IMR-90 (cell line): Measurements from ENCODE around the gene ROBO1. TPM values are rescaled to one million over a fixed set of nuclear protein-coding genes. Genes with fewer than 3 reads are reported as not detected.

Experiments
- ATAC-seq: fragments of 200-7000 bp; cut with Tn5 transposase; 2 replicates; pipeline ENCODE4 v1.9.1; 2020; ENCODE audit warnings: low read depth, mild to moderate bottlenecking, moderate library complexity
- BruUV-seq: library from RNA; stranded (reverse); fragments of 400-500 nt; replicated peaks from 2 replicates; lab custom pipeline; 2021; lab: Mats Ljungman, UMichigan
- CTCF ChIA-PET: fragments of 300-600 bp; formaldehyde crosslinking; extraction: SDS; loops from one replicate; lab custom pipeline; 2021; ENCODE audit warnings: antibody characterized with exemption; lab: Yijun Ruan, JAX
- POLR2A ChIA-PET: fragments of 300-600 bp; sonication (Branson Sonifier 250); formaldehyde crosslinking; loops from one replicate; lab custom pipeline; 2022; ENCODE audit warnings: antibody characterized with exemption; ENCODE audit not compliant: unreplicated experiment; lab: Charles Lee
- DNase-seq: peaks from one replicate; pipeline ENCODE4 v3.0.0; 2013
- H2AFZ ChIP-seq: replicated peaks from 2 replicates; pipeline ENCODE3; 2013; ENCODE audit warnings: low read length, mild to moderate bottlenecking; ENCODE audit not compliant: poor library complexity
- H2AK5ac ChIP-seq: 2 replicates; pipeline ENCODE4 v1.6.1; 2013; ENCODE audit warnings: low read depth, low read length, inconsistent platforms
- H2AK9ac ChIP-seq: replicated peaks from 2 replicates; pipeline ENCODE3; 2013; ENCODE audit warnings: mild to moderate bottlenecking, low read depth, low read length, moderate library complexity; ENCODE audit not compliant: poor library complexity
- H2BK120ac ChIP-seq: 2 replicates; pipeline ENCODE4 v1.6.1; 2013; ENCODE audit warnings: low read depth, low read length, inconsistent platforms
- H2BK15ac ChIP-seq: 3 replicates; pipeline ENCODE4 v1.6.1; 2013; ENCODE audit warnings: low read depth, low read length, inconsistent platforms
- H2BK20ac ChIP-seq: 2 replicates; pipeline ENCODE4 v1.6.1; 2013; ENCODE audit warnings: low read depth, mild to moderate bottlenecking, inconsistent platforms, low read length, moderate library complexity
- H2BK5ac ChIP-seq: 2 replicates; pipeline ENCODE4 v1.6.1; 2013; ENCODE audit warnings: mild to moderate bottlenecking, low read depth, low read length, inconsistent platforms; ENCODE audit not compliant: poor library complexity, severe bottlenecking
- H3K14ac ChIP-seq: replicated peaks from 2 replicates; pipeline ENCODE4 v1.6.1; 2013; ENCODE audit warnings: low read depth, low read length, inconsistent platforms
- H3K18ac ChIP-seq: 2 replicates; pipeline ENCODE4 v1.6.1; 2013; ENCODE audit warnings: low read depth, low read length, control low read depth
- H3K23ac ChIP-seq: 2 replicates; pipeline ENCODE4 v1.6.1; 2013; ENCODE audit warnings: low read depth, low read length, inconsistent platforms
- H3K27ac ChIP-seq: 2 replicates; pipeline ENCODE4 v1.5.1; 2013; ENCODE audit warnings: mild to moderate bottlenecking, control low read depth, low read length; ENCODE audit not compliant: insufficient read depth
- H3K27me3 ChIP-seq: 2 replicates; pipeline ENCODE4 v1.6.1; 2013; ENCODE audit warnings: low read length; ENCODE audit not compliant: control insufficient read depth, insufficient read depth
- H3K36me3 ChIP-seq: 2 replicates; pipeline ENCODE4 v1.6.1; 2013; ENCODE audit warnings: low read length, mixed read lengths; ENCODE audit not compliant: control insufficient read depth, insufficient read depth
- H3K4ac ChIP-seq: 2 replicates; pipeline ENCODE4 v1.6.1; 2013; ENCODE audit warnings: low read depth, low read length, inconsistent platforms
- H3K4me1 ChIP-seq: 2 replicates; pipeline ENCODE4 v1.6.1; 2013; ENCODE audit warnings: low read length, mixed read lengths; ENCODE audit not compliant: control insufficient read depth, insufficient read depth
- H3K4me2 ChIP-seq: 2 replicates; pipeline ENCODE4 v1.6.1; 2013; ENCODE audit warnings: low read depth, mild to moderate bottlenecking, control low read depth, low read length, moderate library complexity
- H3K4me3 ChIP-seq: 2 replicates; pipeline ENCODE4 v1.5.1; 2013; ENCODE audit warnings: low read depth, mild to moderate bottlenecking, control low read depth, low read length, moderate library complexity; ENCODE audit not compliant: insufficient read depth
- H3K56ac ChIP-seq: 2 replicates; pipeline ENCODE4 v1.6.1; 2013; ENCODE audit warnings: low read length, inconsistent platforms; ENCODE audit not compliant: insufficient read depth; ENCODE audit errors: extremely low read depth
- H3K79me1 ChIP-seq, 2 experiments: 2 replicates each; pipeline ENCODE4 v1.6.1; 2013; ENCODE audit warnings: low read length in 2 of 2, inconsistent platforms in 1 of 2, low read depth in 1 of 2
- H3K9ac ChIP-seq: 2 replicates; pipeline ENCODE4 v1.6.1; 2013; ENCODE audit warnings: low read depth, low read length, control low read depth
- H3K9me1 ChIP-seq: 2 replicates; pipeline ENCODE4 v1.6.1; 2013; ENCODE audit warnings: low read length, inconsistent platforms; ENCODE audit not compliant: insufficient read depth
- H3K9me3 ChIP-seq: 2 replicates; pipeline ENCODE4 v1.6.1; 2013; ENCODE audit warnings: low read length; ENCODE audit not compliant: control insufficient read depth, insufficient read depth
- H4K20me1 ChIP-seq: 2 replicates; pipeline ENCODE4 v1.6.1; 2013; ENCODE audit warnings: low read length, inconsistent platforms; ENCODE audit not compliant: insufficient read depth
- H4K5ac ChIP-seq: 2 replicates; pipeline ENCODE4 v1.6.1; 2013; ENCODE audit warnings: mild to moderate bottlenecking, low read depth, low read length, control low read depth
- H4K8ac ChIP-seq, 2 experiments: 2 replicates each; pipeline ENCODE4 v1.6.1; 2013; ENCODE audit warnings: low read depth in 2 of 2, low read length in 2 of 2, control low read depth in 1 of 2, inconsistent platforms in 1 of 2
- H4K91ac ChIP-seq: 2 replicates; pipeline ENCODE4 v1.6.1; 2013; ENCODE audit warnings: low read depth, low read length, inconsistent platforms; ENCODE audit not compliant: insufficient read depth
- CEBPB ChIP-seq: IDR thresholded peaks from 2 replicates; pipeline ENCODE4 v1.6.1; 2012; ENCODE audit warnings: low read depth, low read length, improper control_type of control experiment
- FOS ChIP-seq: fragments of 150-350 bp; IDR thresholded peaks from 2 replicates; pipeline ENCODE4 v1.6.1; 2016; ENCODE audit warnings: low read depth, low read length
- MXI1 ChIP-seq: IDR thresholded peaks from 2 replicates; pipeline ENCODE4 v1.6.1; 2012; ENCODE audit warnings: low read depth, mild to moderate bottlenecking, low read length, moderate library complexity, borderline replicate concordance
- WGBS, 2 experiments: methylation state at CpG; one replicate each; pipeline versions ENCODE4 v1.1.5 to v1.1.7; 2013; ENCODE audit warnings: missing lambda C conversion rate in 2 of 2; ENCODE audit not compliant: insufficient read length in 1 of 2; ENCODE audit errors: extremely low coverage in 2 of 2; 5-methylcytosine and 5-hydroxymethylcytosine counted together
- dilution Hi-C: fragments of 300-500 bp; cut with HindIII; formaldehyde crosslinking; loops from one replicate; pipeline ENCODE4 v1.14.3; 2018; ENCODE audit warnings: low sequenced_read_pairs; ENCODE audit not compliant: unreplicated experiment
- in situ Hi-C: fragments of 300-500 bp; cut with MboI; formaldehyde crosslinking; loops from 3 replicates; pipeline ENCODE4 v1.14.3; 2019; ENCODE audit warnings: low sequenced_read_pairs, inconsistent platforms, mixed read lengths
- intact Hi-C: fragments of 100-400 bp; cut with micrococcal nuclease; formaldehyde crosslinking; loops from 2 replicates; pipeline ENCODE4 v1.10.0; 2022
- polyA plus RNA-seq, 3 experiments: library from polyadenylated mRNA; depleted of rRNA; stranded (reverse); fragments of >200 nt; gene quantifications; 2 replicates each; pipeline ENCODE4 v1.2.3, GENCODE V29; 2012; ENCODE audit warnings: low replicate concordance in 1 of 3
- total RNA-seq: library from RNA; depleted of rRNA; stranded (reverse); fragments of >200 nt; gene quantifications from 2 replicates; pipeline ENCODE4 v1.2.3, GENCODE V29; 2012

ROBO1 gene
- total and polyA plus RNA-seq, 2 of the 4 experiments (the other 2 are of a cell fraction): 24.1 to 53.9 TPM

DNA sequence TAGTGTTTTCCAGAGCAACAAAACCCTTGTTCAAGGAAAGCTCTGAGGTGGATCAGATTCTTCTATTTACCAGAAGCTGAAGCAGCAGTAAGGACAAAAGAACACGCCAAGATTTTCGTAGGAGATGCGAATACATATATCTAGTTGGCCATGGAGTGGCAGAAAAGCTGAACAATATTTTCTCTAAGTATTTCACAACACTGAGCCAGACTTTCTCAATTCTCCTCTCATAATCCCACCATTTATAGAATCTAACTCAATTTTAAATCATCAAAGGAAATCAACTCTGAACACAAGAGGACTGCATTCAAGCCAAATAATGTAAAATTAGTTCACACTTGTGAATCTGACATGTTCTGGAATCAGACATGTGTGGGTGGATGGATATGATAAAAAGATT lies 775.0 kb downstream of the ROBO1 start:
- TF ChIP-seq FOS (no peak), CEBPB (peak; percentile 65), MXI1 (no peak)
- Histone ChIP-seq H2AK9ac (no peak overlapping the region), H4K5ac (no peak overlapping the region), H2BK5ac (no peak overlapping the region), H3K56ac (no peak overlapping the region), H4K91ac (no peak overlapping the region), H3K18ac (no peak overlapping the region), H3K4ac (no peak overlapping the region), H3K23ac (no peak overlapping the region), H2AK5ac (no peak overlapping the region), H3K36me3 (no peaks in the 10 kb centered on the region), H3K79me1 (peaks cover 11 to 20% of the 10 kb centered on the region in 2 experiments), H3K27ac (no peak overlapping the region), H2BK120ac (no peak overlapping the region), H3K14ac (no peak overlapping the region), H2BK15ac (no peak overlapping the region), H4K8ac (no peak overlapping the region), H2BK20ac (no peak overlapping the region), H3K9me1 (no peaks in the 10 kb centered on the region), H2AFZ (no peak overlapping the region), H3K9me3 (peaks cover 3% of the 10 kb centered on the region; the same call in 1 of the 2 replicates), H3K4me3 (no peak overlapping the region), H3K9ac (no peak overlapping the region), H3K4me2 (no peak overlapping the region), H3K4me1 (peaks cover 2% of the 10 kb centered on the region; the same call in 1 of the 2 replicates), H3K27me3 (no peaks in the 10 kb centered on the region), H4K20me1 (no peaks in the 10 kb centered on the region)
- POLR2A ChIA-PET: no interaction called here
- intact Hi-C loops (no loop called here), in situ Hi-C loops (loop anchor here (25.0 kb wide), 1 partner anchor 331 kb away; no protein-coding TSS in a partner anchor), dilution Hi-C loops (no loop called here)
- CTCF ChIA-PET: no interaction called here
- no peak for DNase-seq
- BruUV-seq: no TSS peak
- ATAC-seq: no peak
- no CpG with 5 or more reads among the region's 3 CpGs for WGBS, 2 experiments
